Activated naive CD8-positive, alpha-beta T cell treated with anti-CD3 and anti-CD28 coated beads, Interleukin-2, amount 10 ng/mL, durations not matched to agents 7 days and 5 days (primary cell): ENCODE data around the gene MS4A1. TPM values are rescaled to one million over a fixed set of nuclear protein-coding genes. Genes with fewer than 3 reads are reported as not detected.
"Not testable (repeated sequence)": the region's sequence is repeated elsewhere in the genome, so short reads cannot be mapped to it uniquely, and the experiment has no call there.

Experiments used
- ATAC-seq: fragments of 150-1000 bp; cut with Tn5 transposase; one replicate; pipeline ENCODE4 v1.10.0; 2021; ENCODE audit warnings: low read depth, moderate library complexity
- POLR2A ChIA-PET: fragments of 350-600 bp; sonication (Branson Sonifier 250); formaldehyde crosslinking; loops from one replicate; lab custom pipeline; 2021; ENCODE audit warnings: antibody characterized with exemption; lab: Charles Lee
- DNase-seq: peaks from one replicate; pipeline ENCODE4 v3.0.0; 2021
- H3K27ac Mint-ChIP-seq: one replicate; pipeline ENCODE4 v1.8.0; 2022; ENCODE audit warnings: mild to moderate bottlenecking, mixed read lengths
- H3K27me3 Mint-ChIP-seq: one replicate; pipeline ENCODE4 v1.8.0; 2022; ENCODE audit warnings: mild to moderate bottlenecking, moderate library complexity, mixed read lengths
- H3K36me3 Mint-ChIP-seq: one replicate; pipeline ENCODE4 v1.8.0; 2021; ENCODE audit warnings: mild to moderate bottlenecking, mixed read lengths
- H3K4me1 Mint-ChIP-seq: one replicate; pipeline ENCODE4 v1.8.0; 2021; ENCODE audit warnings: mixed read lengths
- H3K4me3 Mint-ChIP-seq: one replicate; pipeline ENCODE4 v1.8.0; 2022; ENCODE audit warnings: mild to moderate bottlenecking, moderate library complexity, mixed read lengths
- H3K9me3 Mint-ChIP-seq: one replicate; pipeline ENCODE4 v1.8.0; 2021; ENCODE audit warnings: mixed read lengths
- total RNA-seq, 2 experiments: library from RNA; stranded (reverse); gene quantifications; one replicate each; pipeline ENCODE4 v1.2.3, GENCODE V29; 2021

The MS4A1 gene
- total RNA-seq, result 10 to 100 TPM in 1 of 2 experiments, 1 to 10 TPM in 1; 9.0 to 11.2 TPM

GRCh38 chr11:60455531-60456042, at the start of gene MS4A1:
Gene MS4A1, plus strand, starts transcription at chr11:60455847. Its CDS starts 6,528 bp downstream, at chr11:60462375.
- H3K27me3 Mint-ChIP-seq, result peaks cover 6% of the 10 kb centered on the region
- no peak within 1 kb of the TSS for H3K27ac Mint-ChIP-seq
- H3K4me3 Mint-ChIP-seq, result no peak within 1 kb of the TSS
- H3K4me1 Mint-ChIP-seq, result no peaks in the 10 kb centered on the region
- DNase-seq (no peak), ATAC-seq (no peak)
- no peaks in the 10 kb centered on the region for H3K9me3 Mint-ChIP-seq
- H3K36me3 Mint-ChIP-seq, result no peaks in the 10 kb centered on the region
- POLR2A ChIA-PET, result no interaction called here

GRCh38 chr11:60420015-60420414, 35.6 kb upstream of the MS4A1 start:
- no peaks in the 10 kb centered on the region for H3K27me3 Mint-ChIP-seq
- H3K27ac Mint-ChIP-seq, result no peak overlapping the region
- POLR2A ChIA-PET, result no interaction called here
- no peaks in the 10 kb centered on the region for H3K36me3 Mint-ChIP-seq
- DNase-seq, result no peak
- ATAC-seq, result no peak
- H3K4me3 Mint-ChIP-seq, result no peak overlapping the region
- no peaks in the 10 kb centered on the region for H3K9me3 Mint-ChIP-seq
- H3K4me1 Mint-ChIP-seq, result no peaks in the 10 kb centered on the region

GRCh38 chr11:60422609-60423008, 33.0 kb upstream of the MS4A1 start:
- ATAC-seq (no peak), DNase-seq (no peak)
- no peaks in the 10 kb centered on the region for H3K27me3 Mint-ChIP-seq
- POLR2A ChIA-PET, result no interaction called here
- no peaks in the 10 kb centered on the region for H3K4me1 Mint-ChIP-seq
- no peak overlapping the region for H3K27ac Mint-ChIP-seq
- H3K4me3 Mint-ChIP-seq, result no peak overlapping the region
- no peaks in the 10 kb centered on the region for H3K36me3 Mint-ChIP-seq
- no peaks in the 10 kb centered on the region for H3K9me3 Mint-ChIP-seq

- no peak for DNase-seq
- no peak overlapping the region for H3K4me3 Mint-ChIP-seq
- peaks cover 12% of the 10 kb centered on the region for H3K27me3 Mint-ChIP-seq
- no peak for ATAC-seq
- H3K4me1 Mint-ChIP-seq, result no peaks in the 10 kb centered on the region
- H3K27ac Mint-ChIP-seq, result no peak overlapping the region
- no peaks in the 10 kb centered on the region for H3K9me3 Mint-ChIP-seq
- no peaks in the 10 kb centered on the region for H3K36me3 Mint-ChIP-seq
- POLR2A ChIA-PET, result no interaction called here
Measured at GRCh38 chr11:60428517-60428916, 27.1 kb upstream of the MS4A1 start.

- H3K27me3 Mint-ChIP-seq, result peaks cover 12% of the 10 kb centered on the region
- ATAC-seq, result no peak
- H3K27ac Mint-ChIP-seq, result no peak within 1 kb of the TSS
- no peak within 1 kb of the TSS for H3K4me3 Mint-ChIP-seq
- no peak for DNase-seq
- no peaks in the 10 kb centered on the region for H3K36me3 Mint-ChIP-seq
- POLR2A ChIA-PET, result no interaction called here
- H3K4me1 Mint-ChIP-seq, result no peaks in the 10 kb centered on the region
- H3K9me3 Mint-ChIP-seq, result no peaks in the 10 kb centered on the region
Measured at GRCh38 chr11:60429272-60429671, 26.4 kb upstream of the MS4A1 start, which contains the start of gene MS4A5. Gene MS4A5, plus strand, starts transcription at chr11:60429572. Its CDS starts 103 bp downstream, at chr11:60429675.

GRCh38 chr11:60431251-60431650, 24.4 kb upstream of the MS4A1 start:
- POLR2A ChIA-PET, result no interaction called here
- Mint-ChIP-seq H3K4me1 (no peaks in the 10 kb centered on the region), H3K27me3 (peaks cover 12% of the 10 kb centered on the region), H3K27ac (no peak overlapping the region), H3K4me3 (no peak overlapping the region), H3K36me3 (no peaks in the 10 kb centered on the region), H3K9me3 (no peaks in the 10 kb centered on the region)
- ATAC-seq (no peak), DNase-seq (no peak)

GRCh38 chr11:60433401-60433800, 22.2 kb upstream of the MS4A1 start:
- Mint-ChIP-seq H3K9me3 (no peaks in the 10 kb centered on the region), H3K4me3 (no peak overlapping the region), H3K36me3 (no peaks in the 10 kb centered on the region), H3K27me3 (peaks cover 12% of the 10 kb centered on the region), H3K4me1 (no peaks in the 10 kb centered on the region), H3K27ac (no peak overlapping the region)
- DNase-seq, result no peak
- POLR2A ChIA-PET, result no interaction called here
- no peak for ATAC-seq

- Mint-ChIP-seq H3K9me3 (peaks cover 4% of the 10 kb centered on the region), H3K4me3 (no peak overlapping the region), H3K27ac (no peak overlapping the region), H3K27me3 (no peaks in the 10 kb centered on the region), H3K4me1 (peaks cover 8% of the 10 kb centered on the region), H3K36me3 (no peaks in the 10 kb centered on the region)
- POLR2A ChIA-PET, result no interaction called here
- no peak for ATAC-seq
- DNase-seq, result no peak
Measured at GRCh38 chr11:60447070-60447469, 8.6 kb upstream of the MS4A1 start.

GRCh38 chr11:60447846-60448245, 7.8 kb upstream of the MS4A1 start:
- no peaks in the 10 kb centered on the region for H3K27me3 Mint-ChIP-seq
- ATAC-seq (no peak), DNase-seq (no peak)
- H3K4me1 Mint-ChIP-seq, result peaks cover 8% of the 10 kb centered on the region
- no peaks in the 10 kb centered on the region for H3K36me3 Mint-ChIP-seq
- H3K4me3 Mint-ChIP-seq, result no peak overlapping the region
- H3K9me3 Mint-ChIP-seq, result peaks cover 4% of the 10 kb centered on the region
- POLR2A ChIA-PET, result no interaction called here
- H3K27ac Mint-ChIP-seq, result no peak overlapping the region

GRCh38 chr11:60451185-60451584, 4.5 kb upstream of the MS4A1 start:
- POLR2A ChIA-PET, result not testable (repeated sequence)

GRCh38 chr11:60454212-60454611, 1.4 kb upstream of the MS4A1 start:
- Mint-ChIP-seq H3K4me3 (no peak overlapping the region), H3K27ac (no peak overlapping the region), H3K36me3 (no peaks in the 10 kb centered on the region), H3K9me3 (peaks cover 4% of the 10 kb centered on the region), H3K4me1 (no peaks in the 10 kb centered on the region), H3K27me3 (peaks cover 6% of the 10 kb centered on the region)
- ATAC-seq (no peak), DNase-seq (no peak)
- POLR2A ChIA-PET, result no interaction called here

More at GRCh38 chr11:60451185-60451584, 4.5 kb upstream of the MS4A1 start:
- not testable (repeated sequence) for H3K4me1 Mint-ChIP-seq, H3K27me3 Mint-ChIP-seq, H3K4me3 Mint-ChIP-seq, DNase-seq, ATAC-seq, H3K27ac Mint-ChIP-seq, H3K9me3 Mint-ChIP-seq, H3K36me3 Mint-ChIP-seq

GRCh38 chr11:60457576-60457975, 1.9 kb downstream of the MS4A1 start:
- ATAC-seq (no peak), DNase-seq (no peak)
- Mint-ChIP-seq H3K4me3 (no peak overlapping the region), H3K27ac (no peak overlapping the region), H3K27me3 (peaks cover 6% of the 10 kb centered on the region), H3K4me1 (no peaks in the 10 kb centered on the region), H3K36me3 (no peaks in the 10 kb centered on the region), H3K9me3 (no peaks in the 10 kb centered on the region)
- POLR2A ChIA-PET, result no interaction called here

- no peak overlapping the region for H3K27ac Mint-ChIP-seq
- no peaks in the 10 kb centered on the region for H3K36me3 Mint-ChIP-seq
- ATAC-seq (no peak), DNase-seq (no peak)
- peaks cover 12% of the 10 kb centered on the region for H3K27me3 Mint-ChIP-seq
- peaks cover 1% of the 10 kb centered on the region for H3K4me1 Mint-ChIP-seq
- POLR2A ChIA-PET, result no interaction called here
- no peak overlapping the region for H3K4me3 Mint-ChIP-seq
- H3K9me3 Mint-ChIP-seq, result no peaks in the 10 kb centered on the region
Measured at GRCh38 chr11:60459345-60459744, 3.7 kb downstream of the MS4A1 start.

GRCh38 chr11:60468829-60469228, 13.2 kb downstream of the MS4A1 start:
- H3K27me3 Mint-ChIP-seq, result peaks cover 21% of the 10 kb centered on the region
- H3K9me3 Mint-ChIP-seq, result no peaks in the 10 kb centered on the region
- POLR2A ChIA-PET, result no interaction called here
- ATAC-seq (no peak), DNase-seq (no peak)
- no peaks in the 10 kb centered on the region for H3K36me3 Mint-ChIP-seq
- H3K4me3 Mint-ChIP-seq, result no peak overlapping the region
- H3K27ac Mint-ChIP-seq, result no peak overlapping the region
- H3K4me1 Mint-ChIP-seq, result no peaks in the 10 kb centered on the region

GRCh38 chr11:60469723-60470122, 14.1 kb downstream of the MS4A1 start:
- Mint-ChIP-seq H3K27me3 (peaks cover 17% of the 10 kb centered on the region), H3K36me3 (no peaks in the 10 kb centered on the region), H3K27ac (no peak overlapping the region), H3K4me3 (no peak overlapping the region), H3K9me3 (no peaks in the 10 kb centered on the region), H3K4me1 (no peaks in the 10 kb centered on the region)
- POLR2A ChIA-PET, result no interaction called here
- DNase-seq, result no peak
- ATAC-seq, result no peak
